Measurements from ENCODE around the gene FILIP1L. TPM values are rescaled to one million over a fixed set of nuclear protein-coding genes. Genes with fewer than 3 reads are reported as not detected.

Gene FILIP1L
- total RNA-seq, 1 donor from 2014 or later, result 0.15 TPM

GRCh38 chr3:99878005-99878404 lies 236.3 kb downstream of the FILIP1L start:
- Histone ChIP-seq H3F3A (ENCODE audit: low read depth) (peaks cover 14% of the 10 kb centered on the region), H4K20me1 (ENCODE audit: low read depth) (peaks cover 40% of the 10 kb centered on the region), H3K4me3 (no peak overlapping the region), H3K27me3 (peaks cover 52% of the 10 kb centered on the region), H2AFZ (replicated peaks) (no peak overlapping the region), H3K36me3 (no peaks in the 10 kb centered on the region), H3K27ac (no peak overlapping the region), H3K4me1 (peaks cover 9% of the 10 kb centered on the region), H3K4me2 (no peak overlapping the region), H3K79me2 (ENCODE audit: low read depth) (peaks cover 8% of the 10 kb centered on the region), H3K9me3 (ENCODE audit: low read depth) (no peaks in the 10 kb centered on the region), H3K9ac (no peak overlapping the region)
- H3K4me1 Mint-ChIP-seq, result peaks cover 11% of the 10 kb centered on the region
- H3K4me3 Mint-ChIP-seq, result no peak overlapping the region
- no peaks in the 10 kb centered on the region for H3K27me3 Mint-ChIP-seq (ENCODE audit: insufficient read depth, low read depth)
- H3K36me3 Mint-ChIP-seq, result no peaks in the 10 kb centered on the region
- H3K9me3 Mint-ChIP-seq, result no peaks in the 10 kb centered on the region
- TF ChIP-seq EZH2 (IDR thresholded peaks at IDR 0.05), result no peak
- TF ChIP-seq CTCF (IDR thresholded peaks at IDR 0.05), result no peak
- TF ChIP-seq EZH2phosphoT487 (IDR thresholded peaks at IDR 0.05), result no peak
- DNase-seq (ENCODE audit: low spot score), result no peak
- no peak overlapping the region for H3K27ac Mint-ChIP-seq

GRCh38 chr3:99877031-99877579 lies 237.2 kb downstream of the FILIP1L start:
- Histone ChIP-seq H3K4me2 (no peak overlapping the region), H3K4me1 (peaks cover 9% of the 10 kb centered on the region), H3K79me2 (ENCODE audit: low read depth) (peaks cover 8% of the 10 kb centered on the region), H3K9me3 (ENCODE audit: low read depth) (no peaks in the 10 kb centered on the region), H3K27ac (no peak overlapping the region), H3K27me3 (peaks cover 58% of the 10 kb centered on the region), H2AFZ (replicated peaks) (no peak overlapping the region), H3F3A (ENCODE audit: low read depth) (peaks cover 14% of the 10 kb centered on the region), H3K9ac (no peak overlapping the region), H3K36me3 (no peaks in the 10 kb centered on the region), H3K4me3 (peak overlapping the region; percentile 53), H4K20me1 (ENCODE audit: low read depth) (peaks cover 45% of the 10 kb centered on the region)
- TF ChIP-seq EZH2 (IDR thresholded peaks at IDR 0.05) (no peak), CTCF (IDR thresholded peaks at IDR 0.05) (no peak), EZH2phosphoT487 (IDR thresholded peaks at IDR 0.05) (no peak)
- no peak for DNase-seq (ENCODE audit: low spot score)
- Mint-ChIP-seq H3K4me1 (peaks cover 16% of the 10 kb centered on the region), H3K9me3 (no peaks in the 10 kb centered on the region), H3K36me3 (no peaks in the 10 kb centered on the region), H3K27ac (no peak overlapping the region), H3K27me3 (ENCODE audit: insufficient read depth, low read depth) (no peaks in the 10 kb centered on the region), H3K4me3 (peak overlapping the region; percentile 86)

GRCh38 chr3:99875929-99876841 lies 238.1 kb downstream of the FILIP1L start:
- H3K27ac Mint-ChIP-seq, result peak overlapping the region; percentile 97
- H3K36me3 ChIP-seq, result no peaks in the 10 kb centered on the region
- H3K9me3 Mint-ChIP-seq, result no peaks in the 10 kb centered on the region
- TF ChIP-seq EZH2 (IDR thresholded peaks at IDR 0.05) (peak; percentile 58), EZH2phosphoT487 (IDR thresholded peaks at IDR 0.05) (no peak), CTCF (IDR thresholded peaks at IDR 0.05) (peak; percentile 28)
- H3K27ac ChIP-seq, result no peak overlapping the region
- no peaks in the 10 kb centered on the region for H3K27me3 Mint-ChIP-seq (ENCODE audit: insufficient read depth, low read depth)
- H3K27me3 ChIP-seq, result peaks cover 58% of the 10 kb centered on the region
- no peaks in the 10 kb centered on the region for H3K9me3 ChIP-seq (ENCODE audit: low read depth)
- peak; percentile 97 for DNase-seq (ENCODE audit: low spot score)
- H3K4me3 Mint-ChIP-seq, result peak overlapping the region; percentile 90
- peaks cover 8% of the 10 kb centered on the region for H3K79me2 ChIP-seq (ENCODE audit: low read depth)
- H3K4me1 ChIP-seq, result peaks cover 9% of the 10 kb centered on the region
- H2AFZ ChIP-seq (replicated peaks), result peak overlapping the region; percentile 81
- peaks cover 45% of the 10 kb centered on the region for H4K20me1 ChIP-seq (ENCODE audit: low read depth)
- peaks cover 16% of the 10 kb centered on the region for H3K4me1 Mint-ChIP-seq
- H3K4me2 ChIP-seq, result peak overlapping the region; percentile 80
- peak overlapping the region; percentile 56 for H3K9ac ChIP-seq
- H3K36me3 Mint-ChIP-seq, result no peaks in the 10 kb centered on the region
- peak overlapping the region; percentile 53 for H3K4me3 ChIP-seq
- H3F3A ChIP-seq (ENCODE audit: low read depth), result peaks cover 14% of the 10 kb centered on the region
